ENCODE data around the gene SH2D5.

The SH2D5 gene
- 0.27 to 2.9 (median 0.58) reads per million in 3 experiments for total RNA-seq

DNA sequence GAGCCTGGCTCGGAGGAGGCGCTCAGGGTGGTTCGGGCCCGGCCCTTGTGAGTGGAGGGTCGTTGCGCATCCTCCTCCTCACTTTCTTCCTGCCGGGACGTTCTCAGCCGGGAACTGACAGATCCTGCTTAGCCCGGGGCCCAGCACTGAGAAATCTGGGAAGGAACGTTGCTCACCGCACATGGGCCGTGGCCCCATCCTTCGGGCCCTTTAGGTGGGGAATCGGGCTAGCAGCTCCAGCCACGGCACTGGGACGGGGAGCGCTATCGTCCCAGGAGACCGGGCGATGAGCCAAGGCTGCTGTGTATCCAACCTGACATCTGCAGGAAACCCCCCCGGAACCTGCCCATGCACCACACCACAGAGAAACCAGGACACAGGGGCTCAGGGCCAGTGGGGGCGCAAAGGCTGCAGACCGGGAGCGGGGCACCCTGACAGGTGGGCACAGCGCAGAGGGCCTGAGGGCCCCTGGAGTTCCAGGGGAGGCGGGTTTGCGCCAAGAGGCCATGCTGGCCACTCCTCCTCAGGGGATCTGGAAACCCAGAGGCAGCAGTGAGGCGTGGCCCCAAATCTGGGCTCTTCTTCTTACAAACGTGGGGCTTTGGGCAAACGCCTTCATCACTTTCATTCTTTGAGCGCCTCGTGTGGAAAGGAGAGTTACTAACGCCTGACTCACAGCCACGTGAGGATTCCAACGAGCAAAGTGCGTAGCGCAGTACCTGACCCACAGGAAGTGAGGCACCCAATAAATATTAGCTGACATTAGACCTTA lies at the start of gene SH2D5:
Gene SH2D5 (minus strand): TSS at position 116 of the 772 bp plus-strand sequence. CDS start 4,659 bp downstream, outside the sequence.
- peak; percentile 56 for DNase-seq

DNA sequence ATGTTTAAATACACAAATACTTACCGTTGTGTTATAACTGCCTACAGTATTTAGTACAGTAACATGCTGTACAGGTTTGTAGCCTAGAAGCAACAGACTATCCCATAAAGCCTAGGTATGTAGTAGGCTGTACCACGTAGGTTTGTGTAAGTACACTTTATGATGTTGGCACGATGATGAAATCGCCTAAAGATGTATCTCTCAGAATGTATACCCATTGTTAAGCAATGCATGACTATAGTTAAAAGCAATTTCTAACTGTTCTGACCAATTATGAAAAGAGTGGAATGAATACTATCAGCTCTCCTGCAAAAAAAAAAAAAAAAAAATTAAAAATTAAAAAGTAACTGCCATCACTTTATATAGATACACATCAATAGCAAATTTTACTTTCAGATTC lies 43.2 kb upstream of the SH2D5 start:
- DNase-seq = no peak

DNA sequence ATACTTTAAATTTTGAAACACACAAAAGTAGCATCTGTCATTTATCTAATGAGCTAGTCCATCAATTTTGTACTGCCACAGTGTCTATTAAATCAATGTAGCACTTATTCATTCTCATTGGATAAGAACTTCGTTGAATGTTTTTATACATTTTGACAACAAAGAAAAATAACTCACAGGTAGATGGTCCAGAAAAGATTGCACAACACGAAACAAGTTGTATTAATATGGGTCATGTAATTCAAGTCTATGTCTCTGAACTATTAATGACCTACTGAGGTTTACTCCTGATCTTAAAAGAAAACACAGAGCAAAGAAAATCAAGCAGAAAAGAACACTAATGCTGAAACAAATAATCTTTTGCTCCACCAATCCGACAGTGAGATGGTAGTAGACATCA lies 39.3 kb upstream of the SH2D5 start:
- DNase-seq = no peak

DNA sequence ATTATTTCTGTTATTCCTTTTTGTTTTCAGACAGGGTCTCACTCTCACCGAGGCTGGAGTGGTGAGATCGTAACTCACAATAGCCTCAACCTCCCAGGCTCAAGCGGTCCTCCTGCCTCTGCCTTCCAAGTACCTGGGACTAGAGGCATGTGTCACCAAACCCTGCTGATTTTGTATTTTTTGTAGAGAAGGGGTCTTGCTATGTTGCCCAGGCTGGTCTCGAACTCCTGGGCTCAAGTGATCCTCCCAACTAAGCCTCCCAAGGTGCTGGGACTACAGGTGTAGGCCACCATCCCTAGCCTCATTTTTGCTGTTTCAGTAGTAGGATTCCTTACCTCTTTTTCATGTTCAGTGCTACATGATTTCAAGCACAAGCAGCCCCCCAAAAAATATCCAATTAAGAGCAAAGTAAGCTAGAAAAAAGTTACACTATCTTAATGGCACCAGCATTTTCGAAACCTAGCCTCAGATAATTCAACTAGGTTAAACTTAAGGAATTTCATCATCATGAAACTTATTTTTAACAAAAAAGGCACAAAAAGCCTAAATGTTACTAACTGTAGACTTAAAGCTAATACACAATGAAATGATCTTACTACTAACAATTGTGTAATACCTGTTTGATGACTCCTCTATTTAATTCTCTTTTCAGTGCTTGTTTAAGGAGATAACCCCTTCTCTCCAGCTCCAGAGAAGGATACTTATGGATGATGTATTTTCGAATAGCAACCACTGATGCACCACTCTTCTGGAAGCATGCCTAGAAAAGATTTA lies 38.0 kb upstream of the SH2D5 start:
- no peak for DNase-seq

DNA sequence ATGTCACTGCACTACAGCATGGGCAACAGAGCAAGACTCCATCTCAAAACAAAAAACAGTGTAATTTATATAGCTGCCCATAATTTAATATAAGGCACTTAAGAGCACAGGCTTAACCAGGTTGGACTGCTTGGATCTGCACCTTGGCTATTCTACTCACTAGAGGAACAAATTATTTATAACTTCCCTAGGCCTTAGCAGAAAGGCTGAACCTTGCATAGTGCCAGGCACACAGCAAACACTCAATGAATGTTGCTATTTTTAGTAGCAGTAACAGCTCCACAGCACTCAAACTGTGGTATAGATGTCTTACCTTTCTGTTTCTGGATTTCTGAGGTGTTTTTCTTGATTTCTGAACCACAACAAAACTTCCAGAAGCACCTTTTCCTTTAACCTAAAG lies 34.8 kb upstream of the SH2D5 start:
- no peak for DNase-seq

DNA sequence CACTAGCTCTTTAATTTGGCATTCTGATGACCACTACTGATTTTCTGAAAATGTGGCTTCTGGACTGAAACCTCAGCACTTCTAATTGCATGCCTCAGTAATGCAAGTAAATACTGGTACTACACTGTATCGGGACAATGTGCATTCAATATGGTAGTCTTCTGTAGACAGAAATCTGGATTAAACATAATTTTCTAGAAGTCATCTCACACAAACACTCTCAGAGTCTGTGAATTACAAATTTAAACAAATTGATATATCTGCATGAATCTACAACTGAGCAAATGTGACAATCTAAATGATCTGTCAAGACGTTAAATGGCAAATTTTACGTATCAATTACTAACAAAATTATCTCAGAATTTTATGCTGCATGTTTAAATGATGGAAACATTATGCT lies 30.9 kb upstream of the SH2D5 start:
- no peak for DNase-seq

DNA sequence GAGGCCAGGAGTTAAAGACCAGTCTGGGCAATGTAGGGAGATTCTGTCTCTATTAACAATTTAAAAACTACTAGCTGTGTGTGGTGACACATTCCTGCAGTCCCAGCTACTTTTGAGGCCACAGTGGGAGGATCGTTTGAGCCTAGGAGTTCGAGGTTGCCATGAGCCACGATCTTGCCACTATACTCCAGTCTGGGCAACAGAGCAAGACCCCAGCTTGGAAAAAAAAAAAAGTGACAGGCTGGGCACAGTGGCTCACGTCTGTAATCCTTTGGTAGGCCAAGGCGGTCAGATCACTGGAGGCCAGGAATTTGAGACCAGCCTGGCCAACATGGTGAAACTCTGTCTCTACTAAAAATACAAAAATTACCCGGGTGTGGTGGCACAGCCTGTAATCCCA lies 27.8 kb upstream of the SH2D5 start:
- DNase-seq = no peak

DNA sequence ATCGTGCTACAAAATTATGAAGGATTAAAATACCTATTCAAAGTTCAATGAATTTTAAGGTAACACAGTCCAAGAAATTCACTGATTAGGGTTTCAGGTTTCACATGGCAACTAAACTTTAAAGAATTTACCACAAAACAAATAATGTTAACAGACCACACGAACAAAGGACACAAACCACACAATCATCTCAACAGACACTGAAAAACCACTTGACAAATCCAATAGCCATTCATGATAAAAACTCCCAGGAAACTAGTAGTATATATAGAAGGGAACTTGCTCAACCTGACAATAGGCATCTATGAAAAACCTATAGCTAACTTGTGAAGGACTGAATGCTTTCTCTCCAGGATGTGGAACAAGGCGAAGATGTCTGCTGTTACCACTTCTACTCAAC lies 21.1 kb upstream of the SH2D5 start:
- DNase-seq = no peak

DNA sequence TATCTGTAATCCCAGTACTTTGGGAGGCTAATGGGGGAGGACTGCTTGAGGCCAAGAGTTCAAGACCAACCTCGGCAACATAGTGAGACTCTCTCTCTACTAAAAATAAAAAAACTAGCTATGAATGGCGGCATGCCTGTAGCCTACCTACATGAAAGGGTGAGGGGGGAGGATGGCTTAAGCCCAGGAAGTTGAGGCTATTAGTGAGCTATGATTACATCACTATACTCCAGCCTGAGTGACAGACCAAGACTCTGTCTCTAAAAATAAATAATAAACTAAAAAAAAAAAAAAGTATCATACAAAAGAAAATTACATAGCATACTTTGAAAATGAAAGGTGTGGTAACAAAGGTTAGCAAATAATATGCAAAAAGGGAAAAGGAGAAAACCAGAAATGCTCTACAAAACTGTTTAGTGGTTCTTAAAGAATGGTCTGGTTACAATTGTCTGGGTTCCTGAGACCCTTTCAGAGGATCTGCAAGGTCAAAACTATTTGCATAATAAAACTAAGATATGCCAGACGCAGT lies 19.0 kb upstream of the SH2D5 start:
- no peak for DNase-seq

DNA sequence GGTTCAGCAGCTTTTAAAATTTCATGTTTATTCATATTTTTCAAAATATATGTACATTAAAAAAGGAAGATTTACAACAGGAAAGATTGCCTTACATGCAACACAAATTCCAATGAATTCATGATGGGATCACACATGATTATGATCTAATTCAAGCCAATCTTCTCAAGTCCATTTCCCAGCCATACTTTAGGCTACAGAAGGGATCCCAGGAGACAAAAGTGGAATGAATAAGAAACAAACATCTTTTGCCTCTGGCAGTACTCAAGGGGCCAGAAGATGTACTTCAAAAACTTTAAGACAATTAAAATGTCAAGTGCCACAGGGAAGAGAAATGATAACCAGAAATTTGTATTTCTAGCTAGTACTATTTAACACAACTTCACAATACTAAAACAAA lies 10.2 kb upstream of the SH2D5 start:
- DNase-seq = no peak

DNA sequence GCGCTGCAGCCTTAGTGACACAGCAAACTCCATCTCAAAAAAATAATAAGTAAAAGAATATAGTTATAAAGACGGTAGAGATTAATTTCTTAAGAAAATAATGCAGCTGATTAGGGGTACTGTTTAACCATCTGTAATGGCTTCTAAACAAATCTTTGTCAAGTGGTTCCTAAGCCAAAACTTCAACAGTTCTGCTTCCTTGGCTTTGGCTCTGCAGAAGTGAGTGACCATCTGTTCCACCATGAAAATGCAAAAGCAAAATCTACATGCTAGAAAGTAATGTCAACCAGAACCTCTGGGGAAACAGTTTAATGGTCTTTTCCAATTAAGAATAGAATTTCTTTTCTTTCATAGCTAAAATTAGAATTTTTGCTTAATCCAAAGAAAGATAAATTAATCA lies 8.3 kb upstream of the SH2D5 start:
- no peak for DNase-seq

DNA sequence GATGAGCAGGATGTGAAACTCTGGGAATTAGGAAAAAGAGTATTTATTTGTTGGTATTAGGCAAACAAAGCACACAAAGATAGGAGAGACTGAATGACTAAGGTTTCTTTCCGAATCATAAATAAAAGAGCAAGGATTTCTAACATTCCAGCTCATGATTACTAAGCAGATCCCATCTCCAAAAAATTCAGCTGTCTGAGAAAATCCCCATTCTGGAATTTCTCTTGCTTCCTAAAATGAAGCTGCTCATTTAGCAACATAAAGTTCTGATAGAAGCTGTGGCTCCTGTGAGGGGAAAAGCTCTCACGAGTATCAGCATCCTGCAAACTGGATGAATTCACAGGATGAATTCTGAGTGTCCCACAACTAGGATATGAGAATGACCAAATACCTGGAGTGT lies 6.7 kb upstream of the SH2D5 start:
- no peak for DNase-seq

DNA sequence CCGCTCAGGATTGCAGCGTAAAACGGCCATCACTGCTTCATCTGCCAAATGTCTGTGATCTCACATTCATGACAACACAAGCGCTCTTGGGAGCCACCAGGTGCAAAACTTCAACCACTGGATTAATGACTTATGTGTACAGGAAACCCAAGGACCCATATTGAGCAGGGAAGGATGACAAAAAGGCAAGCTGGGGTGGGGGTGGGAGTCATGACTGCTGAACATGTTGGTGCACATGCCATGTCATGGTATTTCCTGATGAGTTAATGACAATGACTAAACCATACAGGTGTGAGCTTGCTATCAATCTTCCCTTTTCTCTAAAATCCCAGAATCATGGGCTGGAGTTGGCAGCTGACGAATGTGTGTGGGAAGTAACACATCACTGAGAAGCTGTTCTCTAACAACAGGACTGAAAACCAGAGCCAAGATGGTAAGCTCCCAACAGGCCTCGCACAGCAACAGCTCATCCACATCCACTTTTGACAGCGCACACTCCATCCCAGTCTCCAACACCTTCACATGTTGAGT lies 3.1 kb upstream of the SH2D5 start:
- no peak for DNase-seq

DNA sequence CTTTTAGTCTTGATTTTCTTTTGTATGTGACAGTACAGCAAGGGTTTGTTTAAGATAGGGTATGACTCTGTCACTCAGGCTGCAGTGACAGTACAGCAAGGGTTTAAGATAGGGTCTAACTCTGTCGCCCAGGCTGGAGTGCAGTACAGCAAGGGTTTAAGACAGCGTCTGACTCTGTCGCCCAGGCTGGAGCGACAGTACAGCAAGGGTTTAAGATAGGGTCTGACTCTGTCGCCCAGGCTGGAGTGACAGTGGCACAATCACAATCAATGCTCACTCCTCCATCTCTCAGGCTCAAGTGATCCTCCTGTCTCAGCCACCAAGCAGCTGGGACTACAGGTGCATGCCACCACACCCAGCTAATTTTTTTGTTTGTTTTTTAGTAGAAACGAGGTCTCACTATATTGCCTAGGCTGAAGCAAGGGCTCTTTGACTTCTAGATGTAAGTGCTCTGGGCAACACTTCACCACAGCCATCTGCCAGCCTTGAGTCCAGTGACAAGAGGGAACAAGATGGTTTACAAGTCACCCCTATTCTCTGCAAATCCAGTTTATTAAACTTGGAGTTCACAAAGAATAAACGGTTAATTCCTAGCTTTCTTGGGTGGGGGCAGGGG lies 965 bp upstream of the SH2D5 start:
- DNase-seq = no peak

DNA sequence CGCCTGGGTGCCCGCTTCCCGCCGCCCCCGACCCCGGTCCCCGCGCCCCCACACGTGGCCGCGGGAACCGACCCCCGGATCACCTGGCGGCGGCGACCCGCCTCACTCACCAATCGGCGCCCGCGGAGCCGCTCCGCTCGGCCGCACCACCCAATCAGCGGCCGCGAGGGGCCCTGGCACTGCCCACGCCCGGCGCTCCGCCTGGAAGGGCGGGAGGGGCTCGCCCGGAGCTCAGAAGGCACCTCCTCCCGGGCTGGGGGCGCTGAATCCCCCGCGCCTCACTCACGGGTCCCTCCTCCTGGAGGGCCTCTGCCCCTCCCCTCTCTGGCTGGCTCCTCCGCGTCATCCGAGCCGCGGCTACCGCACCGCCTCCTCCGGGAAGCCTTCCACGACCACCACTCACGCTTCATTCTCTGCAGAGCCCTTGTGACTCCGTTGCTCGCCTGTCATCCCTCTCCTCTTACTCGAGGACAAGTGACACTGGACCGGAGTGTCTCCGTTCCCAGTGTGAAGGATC lies 374 bp downstream of the SH2D5 start:
- peak; percentile 28 for DNase-seq

DNA sequence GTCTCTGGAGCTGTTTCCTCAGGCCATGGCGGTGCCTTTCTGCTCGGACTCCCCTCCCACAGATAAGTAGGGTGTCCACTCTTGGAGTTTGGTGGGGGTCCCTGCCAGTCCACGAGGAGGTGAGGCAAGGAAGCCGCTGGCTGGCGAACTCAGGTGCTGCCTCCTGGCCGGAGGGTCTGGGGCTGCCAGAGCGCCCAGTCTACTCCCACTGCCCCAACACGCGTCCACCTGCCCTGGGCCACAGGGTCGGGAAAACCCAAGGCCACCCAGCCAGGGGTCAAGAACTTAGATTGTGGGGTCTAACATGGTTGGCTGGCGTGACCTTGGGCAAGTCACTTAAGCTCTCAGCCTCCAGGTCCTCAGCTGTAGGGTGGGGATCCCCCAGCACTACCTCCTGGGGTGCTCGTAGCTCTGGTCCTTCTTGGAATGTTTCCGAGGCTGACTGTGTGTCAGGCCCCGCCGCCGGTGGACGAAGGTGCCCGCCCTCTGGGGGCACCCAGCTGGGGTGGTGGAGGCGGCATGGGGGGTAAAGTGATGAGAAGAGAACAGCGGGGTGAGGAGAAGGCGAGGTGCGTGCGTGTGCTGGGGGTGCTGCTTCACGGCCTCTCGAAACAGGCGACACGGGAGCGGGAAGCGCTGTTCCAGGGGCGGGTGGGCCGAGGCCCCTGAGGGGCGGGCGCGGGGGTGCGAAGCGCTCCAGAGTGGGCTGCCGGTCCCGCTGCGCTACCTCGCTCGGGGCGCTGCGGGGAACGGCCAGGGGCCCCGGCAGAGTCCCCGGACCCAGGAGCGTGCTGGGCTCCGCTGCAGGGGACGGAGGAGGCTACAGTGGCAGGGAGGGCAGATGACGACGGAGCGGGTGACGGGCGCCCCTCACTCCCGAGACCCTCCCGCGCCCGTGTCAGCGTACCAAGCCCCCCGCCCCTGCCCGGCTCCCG lies 1.2 kb downstream of the SH2D5 start:
- peak; percentile 6 for DNase-seq

DNA sequence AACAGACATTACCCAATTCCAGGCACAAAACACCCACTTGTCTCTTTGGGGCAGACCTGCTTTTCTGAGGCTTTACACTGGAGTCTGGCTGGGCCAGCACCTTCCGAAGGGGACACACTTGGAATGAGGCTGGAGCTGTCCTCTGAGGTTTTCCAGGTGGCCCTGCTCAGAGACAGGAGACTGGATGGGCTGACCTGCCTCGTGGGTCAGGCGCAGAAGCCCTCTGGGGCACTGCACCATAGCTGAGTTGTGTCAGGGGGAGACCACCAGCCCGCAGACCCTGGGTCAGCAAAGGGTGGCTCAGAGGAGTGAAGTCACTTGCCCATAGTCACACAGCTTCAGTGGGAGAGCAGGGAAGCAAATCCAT lies 1.8 kb downstream of the SH2D5 start:
- no peak for DNase-seq

DNA sequence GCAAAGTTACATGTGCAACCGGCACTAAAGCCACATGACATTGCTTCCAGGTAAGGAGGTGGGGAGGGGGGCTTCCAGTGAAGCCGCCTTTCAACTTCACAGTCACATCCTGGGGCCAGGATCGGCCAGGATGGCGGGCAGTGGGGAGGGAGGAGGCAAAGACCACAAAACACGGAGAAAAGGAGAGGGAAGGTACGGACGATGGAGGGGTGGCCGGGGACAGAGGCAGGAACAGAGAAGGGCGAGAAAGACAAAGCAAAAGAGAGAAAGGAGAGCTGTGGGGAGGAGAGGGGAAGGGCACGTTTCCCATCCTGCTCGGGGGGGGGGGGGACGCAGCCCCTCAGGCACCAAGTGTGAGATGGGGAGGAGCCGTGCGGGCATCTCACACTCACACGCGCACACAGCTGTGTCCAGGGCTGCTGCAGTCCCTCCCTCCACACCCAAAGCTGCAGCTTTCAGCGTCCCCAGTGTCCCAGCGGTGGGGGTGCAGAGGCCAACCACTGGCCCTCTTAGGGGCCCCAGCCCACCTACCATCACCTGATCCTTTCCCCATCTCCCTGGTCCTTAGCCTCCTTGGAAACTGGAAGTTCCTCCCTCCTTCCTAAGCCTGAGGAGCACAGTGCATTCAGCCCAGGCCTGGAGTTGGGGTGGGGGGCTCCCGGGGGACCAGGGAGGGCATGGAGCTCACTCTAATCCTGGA lies 2.4 kb downstream of the SH2D5 start:
- DNase-seq = no peak

DNA sequence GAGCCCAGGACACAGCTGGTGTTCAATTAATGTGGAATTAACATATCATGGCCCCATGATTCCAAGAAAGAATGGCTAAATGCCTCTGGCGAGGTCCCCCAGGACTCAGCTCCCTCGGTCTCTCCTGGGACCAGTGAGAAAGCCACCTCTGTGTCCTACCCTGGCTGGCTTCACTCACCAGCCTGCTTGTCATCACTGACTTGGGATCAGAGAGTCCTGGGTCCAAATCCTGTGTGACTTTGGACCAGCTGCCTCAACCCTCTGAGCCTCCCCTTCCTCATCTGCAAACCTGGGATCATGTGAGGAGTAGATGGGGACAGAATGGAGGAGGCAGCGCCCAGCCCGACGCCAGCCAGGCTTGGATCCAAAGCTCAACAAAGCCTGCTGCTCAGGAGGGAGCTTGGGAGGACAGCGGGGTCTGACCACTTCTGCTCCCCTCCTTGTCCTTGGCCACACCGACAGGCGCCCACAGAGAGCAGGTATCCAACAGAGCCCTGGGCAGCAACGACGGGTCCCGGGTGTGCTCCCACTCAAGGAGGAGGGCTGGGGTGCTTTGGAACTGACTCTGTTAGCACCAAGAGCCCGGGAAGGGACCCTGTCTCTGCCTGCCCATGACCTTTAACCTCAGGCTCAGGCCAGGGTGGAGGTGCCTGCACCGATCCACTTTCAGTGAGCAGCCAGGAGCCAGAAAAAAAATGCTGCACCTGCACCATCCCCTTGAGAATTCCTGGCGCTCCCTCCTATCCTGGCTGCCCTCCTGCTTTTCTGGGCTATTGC lies 3.2 kb downstream of the SH2D5 start:
- DNase-seq = no peak

DNA sequence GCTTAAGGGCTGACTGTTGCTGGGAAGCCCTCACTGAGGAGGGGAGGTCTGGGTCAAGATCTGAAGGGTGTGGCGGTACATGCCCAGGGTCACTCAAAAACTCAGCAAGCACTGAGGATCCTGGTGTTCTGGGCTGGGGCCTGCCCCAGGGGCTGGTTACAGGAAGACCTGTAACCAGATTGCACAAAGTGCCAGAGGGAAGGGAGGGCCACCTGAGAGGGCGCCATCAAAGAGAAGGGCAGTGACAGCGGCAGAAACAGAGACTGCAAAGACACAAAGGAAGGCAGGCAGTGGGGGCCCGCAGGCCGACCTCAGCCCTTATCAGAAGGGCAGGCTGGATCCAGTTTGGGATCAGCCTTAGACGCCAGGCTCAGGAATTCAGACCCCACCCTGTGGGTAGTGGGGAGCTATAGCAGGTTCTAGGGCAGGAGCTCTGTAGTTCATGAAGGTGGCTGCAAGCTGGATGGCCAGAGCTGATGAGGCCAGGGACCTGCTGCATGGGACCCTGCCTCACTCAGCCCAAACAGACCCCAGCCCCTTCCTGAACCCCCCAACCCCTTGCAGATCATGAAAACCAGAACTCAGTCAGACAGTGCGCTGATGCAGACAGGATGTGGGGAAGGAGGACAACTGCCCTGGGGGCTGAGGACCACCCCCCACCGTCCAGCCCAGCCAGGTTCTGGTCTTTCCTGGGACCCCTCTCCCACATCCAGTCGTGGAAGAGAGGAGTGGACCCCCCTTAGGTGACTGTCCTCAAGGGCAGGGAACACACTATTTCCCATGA lies 3.9 kb downstream of the SH2D5 start:
- no peak for DNase-seq

Measured in central memory CD4-positive, alpha-beta T cell (primary cell).